MM.1S (cell line): ENCODE data around the gene NAT9.

ENCODE experiments used
- DNase-seq: peaks from one replicate; pipeline ENCODE4 v3.0.0-alpha.2; 2015
- H2AFZ ChIP-seq: fragments of 300-600 bp; sonication (generic); 2 replicates; pipeline ENCODE4 v1.6.0; 2016; ENCODE audit warnings: antibody characterized with exemption, low read length
- H3F3A ChIP-seq: fragments of 300-600 bp; sonication (generic); 2 replicates; pipeline ENCODE4 v1.6.1; 2016; ENCODE audit warnings: mild to moderate bottlenecking, antibody characterized with exemption, low read length, moderate library complexity, mixed read lengths; ENCODE audit not compliant: insufficient read depth
- H3K27ac ChIP-seq: fragments of 300-600 bp; sonication (generic); 2 replicates; pipeline ENCODE4 v1.5.1; 2016; ENCODE audit warnings: mild to moderate bottlenecking, low read length
- H3K27me3 ChIP-seq: fragments of 300-600 bp; sonication (generic); replicated peaks from 2 replicates; pipeline ENCODE4 v1.6.0; 2016; ENCODE audit warnings: low read length; ENCODE audit not compliant: insufficient read depth
- H3K36me3 ChIP-seq: fragments of 300-600 bp; sonication (generic); replicated peaks from 2 replicates; pipeline ENCODE4 v1.6.1; 2016; ENCODE audit warnings: mild to moderate bottlenecking, low read length, mixed read lengths; ENCODE audit not compliant: insufficient read depth
- H3K4me1 ChIP-seq: fragments of 300-600 bp; sonication (generic); 2 replicates; pipeline ENCODE4 v1.6.1; 2016; ENCODE audit warnings: low read length, mixed read lengths
- H3K4me2 ChIP-seq: fragments of 300-600 bp; sonication (generic); 2 replicates; pipeline ENCODE4 v1.6.0; 2016; ENCODE audit warnings: low read depth, low read length
- H3K4me3 ChIP-seq: fragments of 300-600 bp; sonication (generic); 2 replicates; pipeline ENCODE4 v1.5.1; 2016; ENCODE audit warnings: low read length, mixed read lengths
- H3K79me2 ChIP-seq: fragments of 300-600 bp; sonication (generic); 2 replicates; pipeline ENCODE4 v1.6.1; 2016; ENCODE audit warnings: mixed run types, low read length, mixed read lengths
- H3K9ac ChIP-seq: fragments of 300-600 bp; sonication (generic); 2 replicates; pipeline ENCODE4 v1.6.1; 2016; ENCODE audit warnings: low read length, mixed read lengths
- H3K9me2 ChIP-seq: fragments of 300-600 bp; sonication (generic); replicated peaks from 2 replicates; pipeline ENCODE4 v1.6.1; 2016; ENCODE audit warnings: mild to moderate bottlenecking, low read length, mixed read lengths; ENCODE audit not compliant: insufficient read depth
- H3K9me3 ChIP-seq: fragments of 300-600 bp; sonication (generic); replicated peaks from 2 replicates; pipeline ENCODE4 v1.6.1; 2016; ENCODE audit warnings: mild to moderate bottlenecking, low read length, mixed read lengths; ENCODE audit not compliant: insufficient read depth
- H4K20me1 ChIP-seq: fragments of 300-600 bp; sonication (generic); 2 replicates; pipeline ENCODE4 v1.6.1; 2016; ENCODE audit warnings: mild to moderate bottlenecking, low read length, moderate library complexity, mixed read lengths; ENCODE audit not compliant: insufficient read depth
- CTCF ChIP-seq: fragments of 300-600 bp; sonication (generic); IDR thresholded peaks from 2 replicates; pipeline ENCODE4 v1.5.1; 2016; ENCODE audit warnings: antibody characterized with exemption, low read length, mixed read lengths
- EZH2 ChIP-seq: fragments of 300-600 bp; sonication (generic); optimal IDR thresholded peaks from 2 replicates; pipeline ENCODE3; 2017; ENCODE audit warnings: low read depth, mild to moderate bottlenecking, antibody characterized with exemption, low read length, mixed read lengths
- EZH2phosphoT487 ChIP-seq: fragments of 300-600 bp; sonication (generic); IDR thresholded peaks from 2 replicates; pipeline ENCODE4 v1.6.1; 2018; ENCODE audit warnings: antibody characterized with exemption, low read length

NAT9 gene

GRCh38 chr17:74749279-74750038 is 26.7 kb downstream of the NAT9 start:
- peak overlapping the region; percentile 89; the same call in 1 of the 2 replicates for H3K4me2 ChIP-seq
- H3K27me3 ChIP-seq = no peaks in the 10 kb centered on the region
- H3K79me2 ChIP-seq = peaks cover 70% of the 10 kb centered on the region
- peaks cover 57% of the 10 kb centered on the region for H3F3A ChIP-seq
- no peaks in the 10 kb centered on the region for H3K36me3 ChIP-seq
- no peaks in the 10 kb centered on the region for H3K9me2 ChIP-seq
- H3K4me1 ChIP-seq = peaks cover 27% of the 10 kb centered on the region
- peak overlapping the region; percentile 97 for H3K9ac ChIP-seq
- TF ChIP-seq CTCF = no peak
- TF ChIP-seq EZH2 = no peak
- TF ChIP-seq EZH2phosphoT487 = no peak
- H4K20me1 ChIP-seq = peaks cover 13% of the 10 kb centered on the region
- peak overlapping the region; percentile 98 for H3K4me3 ChIP-seq
- no peak overlapping the region for H2AFZ ChIP-seq
- no peak for DNase-seq
- no peaks in the 10 kb centered on the region for H3K9me3 ChIP-seq
- H3K27ac ChIP-seq = peak overlapping the region; percentile 68; the same call in 1 of the 2 replicates

GRCh38 chr17:74748529-74749278 is 27.4 kb downstream of the NAT9 start, which contains the start of gene NHERF1:
TSS of gene NHERF1 (plus strand) at chr17:74748628. CDS start at chr17:74748847, 219 bp downstream.
- H3F3A ChIP-seq = peaks cover 49% of the 10 kb centered on the region
- H3K9me3 ChIP-seq = no peaks in the 10 kb centered on the region
- peak within 1 kb of the TSS; percentile 89 for H3K4me2 ChIP-seq
- peaks cover 13% of the 10 kb centered on the region for H4K20me1 ChIP-seq
- H3K9me2 ChIP-seq = no peaks in the 10 kb centered on the region
- H3K9ac ChIP-seq = peak within 1 kb of the TSS; percentile 97
- DNase-seq = peak; percentile 95
- no peaks in the 10 kb centered on the region for H3K27me3 ChIP-seq
- peak within 1 kb of the TSS; percentile 98 for H3K4me3 ChIP-seq
- H3K27ac ChIP-seq = peak within 1 kb of the TSS; percentile 68; the same call in 1 of the 2 replicates
- no peak within 1 kb of the TSS for H2AFZ ChIP-seq
- H3K4me1 ChIP-seq = peaks cover 32% of the 10 kb centered on the region
- TF ChIP-seq CTCF = peak; percentile 33
- TF ChIP-seq EZH2phosphoT487 = no peak
- no peaks in the 10 kb centered on the region for H3K36me3 ChIP-seq
- H3K79me2 ChIP-seq = peaks cover 77% of the 10 kb centered on the region

DNA sequence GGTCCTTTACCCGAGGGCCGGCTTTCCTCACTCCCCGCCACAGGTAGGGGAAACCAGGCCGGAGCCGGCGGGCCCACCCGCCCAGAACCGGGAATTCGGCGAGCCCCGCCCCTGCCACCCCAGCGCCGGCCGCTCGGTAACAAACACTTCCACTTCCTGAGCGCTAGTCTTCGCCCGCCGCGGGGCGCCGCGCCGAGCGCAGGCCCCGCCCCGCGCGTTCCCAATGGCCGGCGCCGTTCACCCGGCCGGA is 27.9 kb downstream of the NAT9 start:
- H3K79me2 ChIP-seq = peaks cover 77% of the 10 kb centered on the region
- no peaks in the 10 kb centered on the region for H3K9me3 ChIP-seq
- H2AFZ ChIP-seq = no peak overlapping the region
- H3K9ac ChIP-seq = peak overlapping the region; percentile 32; the same call in 1 of the 2 replicates
- H3K4me1 ChIP-seq = peaks cover 33% of the 10 kb centered on the region
- DNase-seq = no peak
- no peak overlapping the region for H3K27ac ChIP-seq
- no peak for TF ChIP-seq EZH2phosphoT487
- peaks cover 45% of the 10 kb centered on the region for H3F3A ChIP-seq
- H3K4me2 ChIP-seq = peak overlapping the region; percentile 61; the same call in 1 of the 2 replicates
- H3K9me2 ChIP-seq = no peaks in the 10 kb centered on the region
- no peaks in the 10 kb centered on the region for H3K27me3 ChIP-seq
- peak overlapping the region; percentile 51 for H3K4me3 ChIP-seq
- H4K20me1 ChIP-seq = peaks cover 13% of the 10 kb centered on the region
- H3K36me3 ChIP-seq = no peaks in the 10 kb centered on the region

DNA sequence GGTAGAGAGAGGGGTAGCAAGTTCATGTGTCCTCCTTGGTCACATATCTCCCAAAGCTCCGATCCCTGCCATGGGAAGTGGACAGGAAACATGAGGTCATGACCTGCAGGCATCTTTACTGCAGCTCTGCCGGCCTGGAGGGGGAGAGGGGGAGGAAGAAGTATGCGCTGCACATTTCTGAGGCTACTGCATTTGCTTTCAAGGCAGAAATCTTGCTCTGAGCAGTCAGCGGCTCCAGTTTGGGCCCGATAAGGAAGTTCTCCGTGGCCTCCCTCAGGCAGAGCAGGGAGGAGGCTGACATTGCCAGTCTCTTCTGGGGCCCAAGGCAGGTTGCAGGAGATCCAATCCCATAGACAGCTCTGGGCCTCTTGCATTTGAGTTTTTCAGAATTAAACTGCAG is 29.2 kb downstream of the NAT9 start:
- no peak overlapping the region for H3K27ac ChIP-seq
- H3K4me3 ChIP-seq = no peak overlapping the region
- no peak overlapping the region for H2AFZ ChIP-seq
- H3K9ac ChIP-seq = no peak overlapping the region
- TF ChIP-seq CTCF = no peak
- no peak for TF ChIP-seq EZH2phosphoT487
- TF ChIP-seq EZH2 = no peak
- no peaks in the 10 kb centered on the region for H3K9me2 ChIP-seq
- no peak overlapping the region for H3K4me2 ChIP-seq
- no peak for DNase-seq
- H3K4me1 ChIP-seq = peaks cover 30% of the 10 kb centered on the region
- peaks cover 68% of the 10 kb centered on the region for H3K79me2 ChIP-seq
- peaks cover 43% of the 10 kb centered on the region for H3F3A ChIP-seq
- H3K36me3 ChIP-seq = no peaks in the 10 kb centered on the region
- no peaks in the 10 kb centered on the region for H3K27me3 ChIP-seq
- H3K9me3 ChIP-seq = no peaks in the 10 kb centered on the region
- H4K20me1 ChIP-seq = peaks cover 13% of the 10 kb centered on the region
